Tibial nerve (tissue), 4 donors: Measurements from ENCODE around the gene TMC8.

Source experiments
- CTCF ChIP-seq, 5 experiments: fragments of 200-600 bp in 3 of 5; fragments of 450-650 bp in 2 of 5; sonication (generic) in 3 of 5; IDR thresholded peaks; one replicate each; pipeline ENCODE4 v1.5.1; 2016 to 2019; ENCODE audit warnings: antibody characterized with exemption in 5 of 5, mild to moderate bottlenecking in 3 of 5, moderate library complexity in 2 of 5
- EP300 ChIP-seq, 2 donors: sonication (generic); formaldehyde crosslinking; IDR thresholded peaks; one replicate each; pipeline ENCODE4 v1.6.1; 2017; ENCODE audit warnings: antibody characterized with exemption in 2 of 2, mild to moderate bottlenecking in 1 of 2

GRCh38 chr17:78147315-78147998 lies 16.9 kb downstream of the TMC8 start:
- TF ChIP-seq CTCF (IDR thresholded peaks at IDR 0.05) (no peak), EP300 (IDR thresholded peaks at IDR 0.05) (no peak)
